HT-29 (cell line): Measurements from ENCODE around the gene RAB40B. TPM values are rescaled to one million over a fixed set of nuclear protein-coding genes. Genes with fewer than 3 reads are reported as not detected.

Experiments
- DNase-seq: peaks from one replicate; pipeline ENCODE4 v3.0.0-alpha.2; 2015; ENCODE audit warnings: low spot score
- total RNA-seq: library from RNA; depleted of rRNA; stranded (reverse); fragments of >200 nt; shearing (Covaris generic); gene quantifications from 2 replicates; pipeline ENCODE4 v1.2.3, GENCODE V29; 2014

RAB40B gene
- total RNA-seq, 1 experiment from 2014 or later = 37.9 TPM

DNA sequence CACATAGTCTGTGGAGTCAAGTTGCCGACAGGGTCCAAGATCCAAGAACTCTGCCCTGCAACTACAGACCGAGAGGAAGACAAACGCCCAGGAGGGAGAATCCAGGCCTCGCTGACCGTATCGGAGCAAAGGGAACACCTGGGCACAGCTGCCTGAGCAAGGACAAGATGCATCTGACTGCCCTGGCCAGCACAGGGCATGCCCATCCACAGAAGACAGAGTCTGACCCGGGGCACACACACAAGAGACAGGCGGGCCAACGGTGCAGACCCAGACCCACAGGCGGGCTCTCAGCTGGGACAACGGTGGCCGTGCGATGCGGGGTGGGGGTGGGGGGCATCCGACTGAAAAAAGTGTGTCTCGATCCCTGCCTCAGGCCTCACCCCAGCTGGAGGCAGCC lies 6.2 kb downstream of the RAB40B start:
- no peak for DNase-seq

DNA sequence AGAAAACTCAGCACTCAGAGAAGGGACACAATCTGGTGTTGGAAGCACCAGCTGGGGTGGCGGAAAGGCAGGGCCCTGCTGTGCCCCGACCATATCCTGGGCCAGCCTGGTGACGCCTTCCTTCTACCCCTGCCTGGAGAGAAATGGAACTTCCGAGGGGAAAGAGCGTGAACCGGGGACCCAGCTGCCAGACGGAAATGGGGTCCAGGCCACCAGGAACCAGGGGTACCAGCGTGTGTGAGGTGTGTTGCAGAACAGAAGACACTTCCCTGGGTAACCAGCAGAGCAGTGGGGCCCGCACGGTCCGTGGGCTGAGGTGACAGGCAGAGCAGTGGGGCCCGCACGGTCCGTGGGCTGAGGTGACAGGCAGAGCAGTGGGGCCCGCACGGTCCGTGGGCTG lies 6.8 kb downstream of the RAB40B start:
- no peak for DNase-seq

DNA sequence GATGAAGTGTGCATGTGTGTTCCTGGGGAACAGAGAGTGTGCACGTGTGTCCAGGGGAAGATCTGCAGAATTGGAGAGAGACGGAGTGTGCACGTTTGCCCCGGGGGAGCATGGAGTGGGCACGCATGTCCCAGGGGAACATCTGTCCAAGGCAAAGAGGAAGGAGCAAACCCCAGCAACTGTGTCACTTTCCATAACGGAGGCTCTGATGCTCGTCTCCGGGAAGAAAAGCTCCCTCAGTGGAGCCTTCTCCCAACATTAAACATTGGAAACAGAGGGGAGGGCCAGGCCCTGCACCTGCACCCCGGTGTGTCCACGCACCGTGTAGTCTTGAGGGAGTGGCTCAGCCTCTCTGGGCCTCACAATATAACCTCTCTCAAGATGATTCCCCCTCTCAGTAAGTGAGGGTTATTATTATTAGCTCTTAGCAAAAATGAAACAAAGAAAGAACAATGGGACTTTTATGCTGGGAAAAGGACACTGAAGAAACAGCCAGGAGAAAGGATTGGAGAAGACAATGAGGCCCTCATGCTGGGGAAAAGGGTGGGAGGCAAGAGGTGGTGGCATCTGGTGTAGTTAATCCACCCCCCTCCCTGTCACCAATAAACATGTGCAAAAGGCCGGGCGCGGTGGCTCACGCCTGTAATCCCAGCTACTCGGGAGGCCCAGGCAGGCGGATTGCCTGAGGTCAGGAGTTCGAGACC lies 7.6 kb downstream of the RAB40B start:
- DNase-seq = no peak

DNA sequence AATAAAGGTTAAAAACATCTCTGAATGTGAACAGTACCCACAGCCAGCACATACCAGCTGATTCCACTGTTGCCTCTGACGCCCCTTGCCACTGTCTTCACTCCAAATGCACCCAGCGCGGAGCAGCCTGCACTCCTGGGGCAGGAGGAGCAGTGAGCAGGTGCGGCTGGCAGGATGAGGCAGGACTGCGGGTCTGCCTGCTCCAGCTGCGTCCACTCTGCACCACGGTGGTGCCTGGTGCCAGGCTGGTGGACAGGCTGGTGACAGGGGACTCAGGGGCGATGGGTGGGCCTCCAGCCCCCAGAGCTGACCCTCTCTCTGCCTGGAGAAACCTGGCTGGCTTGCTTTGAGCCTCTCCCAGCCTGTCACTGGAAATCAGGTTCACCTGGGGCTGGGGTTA lies 9.4 kb downstream of the RAB40B start:
- DNase-seq = no peak

DNA sequence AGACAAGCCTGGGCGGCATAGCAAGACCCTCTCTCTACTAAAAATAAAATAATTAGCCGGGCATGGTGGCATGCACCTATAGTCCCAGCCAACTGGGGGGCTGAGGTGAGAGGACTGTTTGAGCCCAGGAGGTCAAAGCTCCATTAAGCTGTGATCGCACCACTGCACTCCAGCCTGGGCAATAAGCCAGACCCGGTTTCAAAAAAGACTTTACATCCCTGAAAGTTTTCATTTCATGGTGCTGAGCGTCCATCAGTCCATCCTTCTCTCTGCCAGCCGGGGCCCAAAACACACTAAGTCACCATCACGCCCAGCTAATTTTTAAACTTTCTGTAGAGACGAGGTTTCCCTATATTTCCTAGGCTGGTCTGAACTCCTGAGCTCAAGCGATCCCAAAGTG lies 10.6 kb downstream of the RAB40B start:
- no peak for DNase-seq

DNA sequence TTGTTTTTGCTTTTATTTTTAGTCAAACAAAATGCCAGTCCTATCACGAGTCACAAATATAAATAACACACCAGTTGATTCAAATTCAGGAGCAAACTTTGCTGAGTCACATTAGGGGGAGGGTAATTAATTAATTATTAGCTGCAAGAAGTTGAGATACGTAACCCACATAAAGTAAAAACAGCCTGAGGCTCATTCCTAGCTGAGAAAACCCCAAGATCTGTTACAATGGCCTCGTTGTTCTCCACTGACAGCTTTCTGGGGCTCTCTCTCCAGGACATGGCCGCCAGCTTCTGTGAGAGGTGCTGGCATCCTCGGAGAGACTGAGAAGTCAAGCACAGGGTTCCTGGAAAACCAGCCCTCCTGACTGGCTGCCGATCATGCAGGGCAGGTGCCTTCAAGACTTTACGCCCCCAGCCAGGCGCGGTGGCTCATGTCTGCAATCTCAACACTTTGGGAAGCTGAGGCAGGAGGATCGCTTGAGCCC lies 11.1 kb downstream of the RAB40B start:
- DNase-seq = peak; percentile 76

DNA sequence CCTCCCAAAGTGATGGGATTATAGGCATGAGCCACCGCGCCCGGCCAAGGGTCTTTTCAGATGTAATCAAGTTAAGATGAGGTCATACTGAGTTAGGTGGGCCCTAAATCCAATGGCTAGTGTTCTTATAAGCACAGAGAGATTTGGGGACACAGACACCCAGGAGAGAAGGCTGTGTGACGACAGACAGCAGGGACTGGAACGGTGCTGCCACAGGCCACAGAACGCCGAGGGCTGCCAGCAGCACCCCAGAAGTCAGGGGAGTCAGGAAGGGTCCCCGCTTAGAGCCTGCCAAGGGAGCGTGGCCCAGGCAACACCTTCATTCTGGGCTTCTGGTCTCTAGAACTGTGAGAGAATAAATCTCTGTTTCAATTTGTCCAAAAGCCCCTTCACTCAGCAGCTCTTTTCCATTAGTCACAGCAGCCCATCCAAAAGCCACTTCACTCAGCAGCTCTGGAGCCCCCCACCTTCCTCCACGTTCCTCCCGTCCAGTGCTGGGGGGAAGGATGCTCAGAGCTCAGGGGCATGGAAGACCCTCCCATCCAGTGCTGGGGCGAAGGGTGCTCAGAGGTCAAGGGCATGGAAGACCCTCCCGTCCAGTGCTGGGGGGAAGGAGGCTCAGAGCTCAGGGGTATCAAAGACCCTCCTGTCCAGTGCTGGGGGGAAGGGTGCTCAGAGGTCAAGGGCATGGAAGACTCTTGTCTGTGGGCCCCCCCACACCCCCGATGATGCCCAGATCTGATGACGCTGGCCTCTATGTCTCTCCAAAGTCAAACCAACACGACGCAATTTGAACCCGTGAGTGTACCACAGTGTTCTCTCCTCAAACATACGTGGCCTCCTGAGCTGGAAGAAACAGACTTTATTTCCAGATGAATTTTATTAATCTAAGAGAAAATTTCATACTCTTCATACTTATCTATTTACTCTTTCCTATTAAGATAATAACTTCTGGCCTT lies 11.9 kb downstream of the RAB40B start:
- DNase-seq = no peak

DNA sequence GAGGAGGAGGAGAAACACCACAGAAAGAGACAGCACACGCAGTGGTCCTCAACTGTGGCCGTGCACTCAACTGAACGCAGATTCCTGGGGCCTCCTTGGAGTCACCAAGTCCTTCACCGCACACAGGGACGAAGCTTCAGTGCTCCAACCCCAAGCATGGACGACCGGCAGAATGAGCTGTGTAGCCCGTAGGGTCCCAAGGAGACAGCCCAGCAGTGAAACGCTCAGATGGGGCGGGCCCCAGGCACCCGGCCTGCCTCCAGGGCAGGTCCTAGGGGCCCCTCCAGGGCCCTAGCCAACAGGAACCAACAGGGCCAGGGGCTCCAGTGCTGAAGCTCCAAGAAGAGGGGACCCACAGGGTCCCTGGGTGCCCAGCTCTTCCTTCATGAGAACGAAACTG lies 13.2 kb downstream of the RAB40B start:
- no peak for DNase-seq

DNA sequence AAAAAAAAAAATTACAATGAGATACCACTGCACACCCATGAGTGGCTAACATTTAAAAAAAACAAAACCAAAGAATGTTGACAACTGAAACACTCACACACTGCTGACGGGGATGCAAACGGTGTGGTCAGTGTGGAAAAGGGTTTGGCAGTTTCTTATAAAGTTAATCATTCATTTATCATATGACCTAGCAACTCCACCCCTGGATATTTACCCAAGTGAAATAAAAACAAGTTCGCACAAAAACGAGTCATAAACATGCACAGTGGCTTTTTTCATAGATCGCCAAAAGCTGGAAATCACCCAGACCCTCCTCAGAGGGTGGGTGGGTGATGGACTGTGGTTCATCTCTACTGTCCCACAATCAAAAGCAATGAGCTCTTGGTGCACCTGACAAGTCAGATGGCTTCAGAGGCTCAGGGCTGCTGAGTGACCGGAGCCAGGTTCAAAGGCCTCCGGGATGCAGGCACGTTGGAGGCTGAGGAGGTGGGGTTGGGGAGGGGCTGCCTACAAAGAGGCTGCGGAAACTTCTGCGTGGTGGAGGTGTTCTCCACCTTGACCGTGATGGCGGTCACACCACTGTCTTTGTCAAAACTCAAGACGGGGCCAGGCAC lies 14.2 kb downstream of the RAB40B start:
- DNase-seq = peak; percentile 80

DNA sequence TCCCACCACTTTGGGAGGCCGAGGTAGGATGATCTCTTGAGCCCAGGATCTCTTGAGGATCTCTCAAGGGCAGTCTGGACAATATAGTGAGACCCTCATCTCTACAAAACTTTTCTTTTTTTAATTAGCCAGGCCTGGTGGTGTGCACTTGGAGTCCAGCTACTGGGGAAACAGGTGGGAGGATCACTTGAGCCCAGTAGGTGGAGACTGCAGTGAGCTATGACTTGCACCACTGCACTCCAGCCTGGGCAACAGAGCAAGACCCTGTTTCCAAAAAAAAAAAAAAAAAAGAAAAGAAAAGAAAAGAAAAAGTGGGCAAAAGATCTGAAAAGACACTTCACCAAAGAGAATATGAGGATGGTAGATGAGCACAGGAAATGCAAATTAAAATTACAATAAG lies 15.0 kb downstream of the RAB40B start:
- DNase-seq = no peak

DNA sequence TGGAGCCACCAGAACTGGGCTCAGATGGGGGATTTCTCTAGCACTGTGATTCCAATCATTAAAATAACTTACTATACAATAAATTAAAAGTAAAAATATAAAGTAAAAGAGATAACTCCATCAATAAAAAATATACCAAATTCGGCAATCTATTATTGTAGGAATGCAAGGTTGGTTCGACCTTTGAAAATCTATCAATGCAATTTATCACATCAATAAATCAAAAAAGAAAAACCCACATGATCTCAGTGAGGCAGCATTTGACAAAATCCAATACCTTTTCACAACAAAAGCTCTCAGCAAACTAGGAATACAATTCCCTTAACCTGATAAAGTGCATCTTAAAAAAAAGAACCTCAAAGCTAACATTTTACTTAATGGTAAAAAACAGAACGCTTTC lies 17.0 kb downstream of the RAB40B start:
- no peak for DNase-seq

DNA sequence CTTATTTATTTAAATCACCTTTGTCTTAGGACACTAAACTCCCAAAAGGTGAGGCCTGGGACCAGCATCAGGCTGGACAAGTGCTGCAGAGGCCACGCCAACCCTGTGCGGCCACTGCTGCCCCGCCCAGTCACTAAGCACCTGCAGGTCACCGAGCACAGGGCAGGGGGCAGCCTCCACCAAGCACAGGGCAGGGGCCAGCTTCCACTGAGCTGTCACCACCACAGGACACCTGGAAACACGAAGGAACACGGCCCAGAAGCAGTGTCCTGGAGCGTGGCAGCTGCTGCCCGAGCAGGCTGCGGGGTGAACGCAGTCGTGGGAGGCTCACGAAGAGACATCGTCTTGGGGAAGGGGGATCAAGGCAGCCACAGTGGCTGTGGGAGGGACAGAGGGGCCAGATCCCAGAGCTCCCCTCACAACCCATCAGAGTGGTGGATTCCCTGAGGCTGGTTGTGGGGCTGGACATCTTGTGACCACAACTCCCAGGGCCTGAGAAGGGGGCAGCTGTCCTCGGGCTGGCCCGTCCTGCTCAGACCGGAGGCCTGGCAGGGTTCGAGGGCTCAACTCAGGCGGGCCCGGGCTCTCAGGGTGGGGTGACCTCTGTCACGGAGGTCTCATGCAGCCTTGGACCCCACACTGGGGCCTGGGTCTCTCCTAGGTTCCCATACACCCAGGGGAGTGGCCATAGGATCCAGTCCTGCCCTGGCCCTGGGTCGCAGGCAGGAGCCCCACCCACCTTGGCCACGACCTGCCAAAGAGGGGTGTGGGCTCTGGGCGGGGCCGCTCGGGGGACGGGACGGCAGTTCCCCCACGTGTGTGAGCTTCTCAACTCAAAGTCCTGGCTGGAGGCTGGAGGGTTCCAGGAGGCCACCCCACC lies 18.7 kb downstream of the RAB40B start:
- no peak for DNase-seq

DNA sequence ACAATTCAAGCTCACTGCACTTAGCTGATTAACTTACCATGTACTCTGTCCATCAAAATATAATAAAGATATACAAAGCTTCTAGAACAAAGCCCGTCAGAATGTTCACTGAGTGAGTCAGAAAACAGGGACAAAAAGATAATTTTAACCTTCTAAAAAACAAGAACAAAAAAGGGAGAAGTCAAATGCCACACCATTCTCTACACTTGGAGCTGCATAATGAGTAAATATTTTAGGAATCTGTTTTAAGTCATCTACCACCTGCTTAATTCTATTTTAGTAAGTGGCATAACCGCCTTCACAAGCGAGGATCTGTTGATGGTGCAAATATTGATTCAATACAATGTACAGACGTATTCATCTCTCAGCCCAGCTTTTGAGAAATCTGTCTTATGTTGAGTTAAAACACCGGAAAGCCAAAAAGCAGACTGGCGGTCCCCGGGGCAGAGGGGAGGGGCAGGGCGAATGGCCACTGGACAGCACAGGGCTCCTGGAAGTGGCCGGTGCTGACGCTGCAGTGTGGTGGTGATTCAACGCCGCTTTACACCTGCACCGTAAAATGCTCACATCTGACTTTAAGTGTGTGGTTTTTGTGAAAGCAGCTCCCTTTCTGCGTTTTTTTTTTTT lies 20.1 kb downstream of the RAB40B start:
- DNase-seq = no peak

DNA sequence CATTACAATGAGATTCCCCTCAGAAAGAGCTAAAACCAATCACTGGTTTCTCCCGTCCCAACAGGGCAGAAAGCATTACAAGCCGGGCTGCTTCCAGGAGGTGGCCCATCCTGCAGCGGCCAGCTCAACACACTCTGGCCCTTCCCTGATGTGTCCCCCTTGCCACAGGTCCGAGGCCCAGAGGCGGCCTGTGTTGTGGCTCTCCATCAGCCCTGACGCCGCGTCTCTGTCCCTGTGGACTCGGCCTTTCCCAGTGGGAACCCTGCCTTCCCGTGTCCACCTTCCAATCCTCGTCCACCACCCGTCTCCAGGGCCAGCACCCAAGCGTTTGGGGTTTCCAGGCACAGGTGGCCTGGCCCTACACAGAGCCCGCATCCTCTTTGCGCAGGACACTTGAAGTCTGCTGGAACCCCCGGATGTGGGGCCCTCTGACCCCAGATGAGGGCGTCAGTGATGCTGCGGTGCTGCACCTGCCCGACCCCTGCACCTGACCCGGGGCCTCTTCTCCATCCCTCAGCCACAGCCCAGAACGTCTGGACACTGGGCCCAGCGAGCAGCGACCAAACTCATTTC lies 21.1 kb downstream of the RAB40B start:
- no peak for DNase-seq

DNA sequence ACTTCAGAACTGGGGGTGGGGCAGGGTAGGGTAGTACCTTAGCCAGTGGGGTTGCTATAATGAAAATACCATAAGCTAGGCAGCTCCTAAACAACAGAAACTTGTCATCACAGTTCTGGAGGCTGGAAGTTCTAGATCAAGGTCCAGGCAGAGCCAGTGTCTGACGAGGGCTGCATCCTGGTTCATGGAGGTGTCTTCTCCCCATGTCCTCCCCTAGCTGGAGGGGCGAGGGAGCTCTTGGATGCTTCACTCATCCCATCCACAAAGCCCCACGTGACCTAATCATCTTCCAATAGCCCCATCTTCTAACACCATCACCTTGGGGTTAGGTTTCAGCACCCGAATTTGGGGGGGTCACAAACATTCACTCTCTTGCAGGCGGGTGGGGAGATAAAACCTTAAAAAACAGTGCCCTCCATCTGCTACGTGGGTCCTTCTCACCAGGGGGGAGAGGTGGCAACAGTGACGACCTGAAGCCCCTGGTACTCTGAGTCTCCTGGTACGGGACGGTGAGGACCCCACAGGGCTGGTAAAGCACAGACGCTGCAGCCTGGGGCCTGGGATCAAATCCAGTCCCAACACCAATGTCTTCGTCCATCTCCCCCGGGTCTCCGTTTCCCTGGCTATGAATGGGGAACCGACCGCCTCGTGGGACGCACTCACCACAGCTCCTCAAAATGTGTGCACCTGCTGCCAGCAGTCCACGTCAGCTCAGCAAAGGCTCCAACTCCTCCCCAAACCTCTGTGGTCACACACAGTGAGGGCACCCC lies 22.8 kb downstream of the RAB40B start:
- DNase-seq = no peak

DNA sequence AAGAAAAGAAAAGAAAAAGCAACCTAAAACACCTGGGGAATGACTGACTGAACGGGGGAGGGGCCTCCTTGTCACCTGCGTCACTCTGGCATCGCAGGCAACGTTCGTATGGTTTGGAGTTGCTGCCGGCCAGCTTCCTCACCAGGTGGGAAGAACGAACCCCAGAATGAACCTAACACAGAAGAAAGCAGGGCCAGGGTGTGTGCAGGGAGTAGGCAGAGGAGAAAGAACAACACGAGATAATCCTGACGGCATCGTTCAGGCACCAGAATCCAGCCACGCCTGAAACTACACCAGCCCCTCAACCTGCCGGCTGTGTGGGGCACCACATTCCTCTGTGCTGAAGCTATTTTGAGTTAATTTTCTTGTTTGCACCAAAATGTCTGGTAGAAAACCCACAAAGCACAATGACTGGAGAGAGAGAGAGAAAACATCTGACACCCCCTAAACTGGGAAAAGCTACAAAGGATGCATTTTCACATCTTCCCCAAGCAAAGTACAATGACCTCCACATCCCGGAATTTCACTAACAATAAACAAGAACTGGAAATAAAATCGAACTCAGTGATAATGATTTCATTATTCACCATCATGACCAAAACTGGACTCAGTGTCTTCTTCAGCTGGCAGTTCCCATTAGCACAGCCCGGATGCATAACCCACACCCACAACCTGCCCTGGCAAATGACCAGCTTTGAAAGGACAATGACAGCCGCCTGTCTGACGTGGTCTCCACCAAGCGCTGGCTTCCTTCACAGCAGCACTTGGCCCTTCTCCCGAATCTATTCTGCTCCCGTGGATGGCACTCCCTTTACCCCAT lies 23.6 kb downstream of the RAB40B start:
- no peak for DNase-seq

DNA sequence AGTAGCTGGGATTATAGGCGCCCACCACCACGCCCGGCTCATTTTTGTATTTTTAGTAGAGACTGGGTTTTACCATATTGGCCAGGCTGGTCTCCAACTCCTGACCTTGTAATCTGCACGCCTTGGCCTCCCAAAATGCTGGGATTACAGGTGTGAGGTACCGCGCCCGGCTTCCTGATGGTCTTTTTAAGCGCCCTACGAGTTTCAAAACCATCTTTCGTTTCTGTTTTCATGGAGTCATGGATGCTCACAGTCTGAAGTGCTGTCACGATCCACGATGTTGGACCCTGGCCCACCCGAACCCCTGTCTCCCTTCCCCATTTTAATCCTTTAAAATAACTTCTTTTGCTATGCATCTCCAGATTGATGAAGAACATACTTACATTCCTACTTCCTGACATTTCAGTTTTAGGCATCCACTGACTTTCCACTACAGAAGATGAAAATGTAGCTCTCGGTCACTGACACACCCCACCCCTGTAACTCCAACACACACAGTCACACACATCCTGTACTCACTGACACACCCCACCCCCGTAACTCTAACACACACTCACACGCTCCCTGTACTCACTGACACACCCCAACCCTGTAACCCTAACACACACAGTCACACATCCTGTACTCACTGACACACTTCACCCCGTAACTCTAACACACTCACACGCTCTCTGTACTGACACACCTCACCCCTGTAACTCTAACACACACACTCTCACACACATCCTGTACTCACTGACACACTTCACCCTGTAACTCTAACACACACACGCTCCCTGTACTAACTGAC lies 27.6 kb downstream of the RAB40B start:
- DNase-seq = no peak

DNA sequence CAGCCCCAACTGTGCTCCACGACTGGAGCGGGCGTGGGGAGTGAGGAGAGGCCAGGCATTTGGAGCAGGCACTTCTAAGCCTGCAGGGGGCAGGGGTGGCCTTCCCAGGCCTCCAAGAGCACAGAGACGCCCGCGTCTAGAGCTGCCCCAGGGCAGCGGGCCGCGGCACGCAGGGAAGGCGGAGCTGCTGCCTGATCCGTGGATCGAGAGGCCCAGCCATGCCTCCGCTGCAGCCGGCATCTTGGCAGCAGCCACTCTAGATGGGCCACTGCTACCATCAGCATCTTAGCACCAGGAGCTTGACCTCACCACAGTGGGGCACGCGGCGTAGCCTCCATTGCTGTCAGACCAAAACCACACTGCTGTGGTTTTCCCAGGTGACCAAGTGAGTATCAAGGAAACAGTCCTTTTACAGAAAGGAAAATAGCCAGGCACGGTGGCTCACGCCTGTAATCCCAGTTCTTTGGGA lies 29.8 kb downstream of the RAB40B start:
- peak; percentile 86 for DNase-seq
